Body of pancreas (tissue), 4 donors: ENCODE results near the gene USP25.

Experiments used
- CTCF ChIP-seq, 7 experiments: fragments of 450-650 bp in 4 of 7; fragments of 200-600 bp in 3 of 7; sonication (generic) in 3 of 7; IDR thresholded peaks; one replicate each; pipeline ENCODE4 v1.5.1; 2016 to 2019; ENCODE audit warnings: antibody characterized with exemption in 7 of 7
- POLR2A ChIP-seq, 3 donors: fragments of 450-650 bp; IDR thresholded peaks; one replicate each; pipeline ENCODE4 v1.6.1; 2016; ENCODE audit warnings: antibody characterized with exemption in 3 of 3, mild to moderate bottlenecking in 2 of 3

DNA sequence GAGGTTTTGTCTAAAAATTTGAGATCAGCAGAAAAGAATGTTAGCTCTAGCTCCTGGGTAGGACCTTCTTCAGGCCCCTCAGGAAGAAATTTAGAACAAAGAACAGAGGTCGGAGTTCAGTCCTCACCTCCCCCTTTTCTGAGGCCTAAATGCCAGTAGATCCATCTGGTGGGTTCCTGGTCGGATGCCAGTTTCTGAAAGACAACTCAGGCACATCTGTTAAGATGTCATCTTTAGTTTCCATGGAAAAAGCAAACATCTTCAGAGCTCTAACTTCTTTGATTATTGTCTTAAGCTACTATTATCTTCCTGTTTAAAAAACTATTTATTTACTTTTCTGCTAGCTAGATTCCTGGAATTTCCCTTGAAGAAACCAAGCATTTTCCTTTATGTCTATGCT is 37.1 kb upstream of the USP25 start:
- TF ChIP-seq CTCF (IDR thresholded peaks at IDR 0.05) (no peak), POLR2A (IDR thresholded peaks at IDR 0.05) (no peak)
